Mucosa of descending colon (tissue), 3 donors: ENCODE measurements around the gene NIP7. TPM values are rescaled to one million over a fixed set of nuclear protein-coding genes. Genes with fewer than 3 reads are reported as not detected.

Experiments used
- ATAC-seq: fragments of 200-7000 bp; cut with Tn5 transposase; one replicate; pipeline ENCODE4 v1.9.1; 2020; ENCODE audit warnings: mild to moderate bottlenecking, moderate library complexity
- DNase-seq, 3 donors: peaks; one replicate each; pipeline ENCODE4 v3.0.0-alpha.2; 2020
- H3K36me3 ChIP-seq: fragments of 200-600 bp; one replicate; pipeline ENCODE4 v1.8.0; 2021; ENCODE audit warnings: low read depth, mild to moderate bottlenecking
- H3K4me1 ChIP-seq: fragments of 200-600 bp; one replicate; pipeline ENCODE4 v1.8.0; 2021; ENCODE audit warnings: low read depth, mild to moderate bottlenecking
- H3K4me3 ChIP-seq: fragments of 200-600 bp; one replicate; pipeline ENCODE4 v1.8.0; 2021; ENCODE audit warnings: mild to moderate bottlenecking
- H3K9me3 ChIP-seq: fragments of 200-600 bp; one replicate; pipeline ENCODE4 v1.8.0; 2021; ENCODE audit warnings: mild to moderate bottlenecking
- intact Hi-C, 2 donors: fragments of 100-400 bp; cut with DNase I in 1 of 2; cut with micrococcal nuclease in 1 of 2; formaldehyde crosslinking; loops; one replicate each; pipeline versions ENCODE4 v1.11.0 to v1.11.1; 2022; cut with DNase I, micrococcal nuclease
- total RNA-seq, 3 donors: library from RNA; stranded (reverse); fragmentation: NEBNext Ultra II Directional in 2 of 3; extraction: Animal tissue kit (Norgen Biotek cat#: 25700) in 2 of 3; gene quantifications; one replicate each; pipeline versions ENCODE4 v1.2.1 to v1.2.4, GENCODE V29; 2021 to 2023
- TF ChIP-seq, protein P1 (sequence below): fragments of 200-600 bp; IDR thresholded peaks from one replicate; pipeline ENCODE4 v1.8.0; 2022; ENCODE audit warnings: antibody characterized with exemption, mild to moderate bottlenecking
- donor health status: DM: no; HTN: no; CAD: no; lungs with moderate emphysema.
- donor health status: DM: no; HTN: no; CAD: no.
- donor health status: DM: no; HTN: yes; CAD: no.

The NIP7 gene
- total RNA-seq, 3 donors from 2014 or later, result 20.1 to 25.1 (median 22.4) TPM

DNA sequence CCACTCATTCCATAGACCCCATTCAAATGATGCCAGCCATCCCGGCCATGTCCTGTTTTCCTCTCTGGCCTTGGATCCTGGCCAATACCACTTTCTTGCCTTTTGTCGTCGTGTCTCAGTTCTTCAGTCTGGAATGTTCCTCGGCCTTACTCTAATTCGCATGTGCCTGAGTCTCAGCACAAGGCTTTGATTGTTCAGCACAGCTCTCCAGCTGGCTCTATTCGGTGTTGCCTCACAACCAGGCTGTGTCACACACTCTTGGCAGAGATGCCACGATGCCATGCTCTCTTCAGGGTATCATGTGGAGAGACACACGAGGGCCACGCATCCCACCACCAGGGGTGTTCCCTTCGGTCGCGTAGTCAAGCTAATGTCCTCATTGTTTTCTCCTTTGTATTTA lies 30.3 kb upstream of the NIP7 start:
- no peaks in the 10 kb centered on the region for H3K36me3 ChIP-seq
- H3K9me3 ChIP-seq, result no peaks in the 10 kb centered on the region
- ATAC-seq (no peak), DNase-seq (no peak)
- no peak overlapping the region for H3K4me3 ChIP-seq
- TF ChIP-seq, protein P1, sequence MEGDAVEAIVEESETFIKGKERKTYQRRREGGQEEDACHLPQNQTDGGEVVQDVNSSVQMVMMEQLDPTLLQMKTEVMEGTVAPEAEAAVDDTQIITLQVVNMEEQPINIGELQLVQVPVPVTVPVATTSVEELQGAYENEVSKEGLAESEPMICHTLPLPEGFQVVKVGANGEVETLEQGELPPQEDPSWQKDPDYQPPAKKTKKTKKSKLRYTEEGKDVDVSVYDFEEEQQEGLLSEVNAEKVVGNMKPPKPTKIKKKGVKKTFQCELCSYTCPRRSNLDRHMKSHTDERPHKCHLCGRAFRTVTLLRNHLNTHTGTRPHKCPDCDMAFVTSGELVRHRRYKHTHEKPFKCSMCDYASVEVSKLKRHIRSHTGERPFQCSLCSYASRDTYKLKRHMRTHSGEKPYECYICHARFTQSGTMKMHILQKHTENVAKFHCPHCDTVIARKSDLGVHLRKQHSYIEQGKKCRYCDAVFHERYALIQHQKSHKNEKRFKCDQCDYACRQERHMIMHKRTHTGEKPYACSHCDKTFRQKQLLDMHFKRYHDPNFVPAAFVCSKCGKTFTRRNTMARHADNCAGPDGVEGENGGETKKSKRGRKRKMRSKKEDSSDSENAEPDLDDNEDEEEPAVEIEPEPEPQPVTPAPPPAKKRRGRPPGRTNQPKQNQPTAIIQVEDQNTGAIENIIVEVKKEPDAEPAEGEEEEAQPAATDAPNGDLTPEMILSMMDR, result no peak
- intact Hi-C loops, result no loop called here
- peaks cover 17% of the 10 kb centered on the region for H3K4me1 ChIP-seq

DNA sequence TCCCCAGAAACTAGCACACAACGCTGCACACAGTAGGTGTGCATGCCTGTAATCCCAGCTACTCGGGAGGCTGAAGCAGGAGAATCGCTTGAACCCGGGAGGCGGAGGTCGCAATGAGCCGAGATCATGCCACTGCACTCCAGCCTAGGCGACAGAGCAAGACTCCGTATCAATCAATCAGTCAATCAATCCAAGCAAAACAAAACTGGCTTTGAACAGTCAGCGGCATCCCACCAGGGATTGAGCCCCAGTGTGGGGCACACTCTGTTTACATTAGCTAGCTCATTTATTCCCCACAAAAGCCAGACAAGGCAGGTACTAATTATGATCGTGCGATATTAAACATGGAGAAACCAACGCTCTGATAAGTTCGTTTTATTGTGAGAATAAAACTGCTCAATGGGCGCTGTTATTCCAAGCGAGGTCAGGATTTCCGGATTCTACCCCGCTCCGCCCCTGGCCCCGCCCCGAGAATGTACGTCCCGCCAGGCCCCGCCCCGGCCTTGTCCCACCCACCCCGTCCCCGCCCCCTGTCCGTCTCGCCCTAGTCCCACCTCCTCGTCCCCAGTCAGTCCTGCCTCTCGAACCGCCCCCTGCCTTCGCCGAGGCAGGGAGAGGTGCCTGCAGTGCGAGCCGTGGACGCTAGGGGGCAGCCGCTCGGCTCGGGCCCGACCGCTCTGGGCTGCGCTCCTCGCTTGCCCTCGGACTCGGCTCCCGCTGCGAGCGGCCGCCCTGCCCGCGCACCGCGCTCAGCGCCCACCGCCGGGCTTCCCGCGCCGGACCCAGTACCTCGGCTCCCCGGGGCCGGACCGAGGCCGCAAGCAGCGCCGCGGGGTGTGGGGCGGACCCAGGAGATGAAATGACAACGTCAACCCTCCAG lies 28.7 kb upstream of the NIP7 start, which contains the start of gene VPS4A:
Gene VPS4A (plus strand): TSS at position 698 of the 880 bp plus-strand sequence. CDS start 162 bp downstream, at position 860.
- intact Hi-C loops, result no loop called here
- no peaks in the 10 kb centered on the region for H3K9me3 ChIP-seq
- peak; percentile 98 for ATAC-seq

DNA sequence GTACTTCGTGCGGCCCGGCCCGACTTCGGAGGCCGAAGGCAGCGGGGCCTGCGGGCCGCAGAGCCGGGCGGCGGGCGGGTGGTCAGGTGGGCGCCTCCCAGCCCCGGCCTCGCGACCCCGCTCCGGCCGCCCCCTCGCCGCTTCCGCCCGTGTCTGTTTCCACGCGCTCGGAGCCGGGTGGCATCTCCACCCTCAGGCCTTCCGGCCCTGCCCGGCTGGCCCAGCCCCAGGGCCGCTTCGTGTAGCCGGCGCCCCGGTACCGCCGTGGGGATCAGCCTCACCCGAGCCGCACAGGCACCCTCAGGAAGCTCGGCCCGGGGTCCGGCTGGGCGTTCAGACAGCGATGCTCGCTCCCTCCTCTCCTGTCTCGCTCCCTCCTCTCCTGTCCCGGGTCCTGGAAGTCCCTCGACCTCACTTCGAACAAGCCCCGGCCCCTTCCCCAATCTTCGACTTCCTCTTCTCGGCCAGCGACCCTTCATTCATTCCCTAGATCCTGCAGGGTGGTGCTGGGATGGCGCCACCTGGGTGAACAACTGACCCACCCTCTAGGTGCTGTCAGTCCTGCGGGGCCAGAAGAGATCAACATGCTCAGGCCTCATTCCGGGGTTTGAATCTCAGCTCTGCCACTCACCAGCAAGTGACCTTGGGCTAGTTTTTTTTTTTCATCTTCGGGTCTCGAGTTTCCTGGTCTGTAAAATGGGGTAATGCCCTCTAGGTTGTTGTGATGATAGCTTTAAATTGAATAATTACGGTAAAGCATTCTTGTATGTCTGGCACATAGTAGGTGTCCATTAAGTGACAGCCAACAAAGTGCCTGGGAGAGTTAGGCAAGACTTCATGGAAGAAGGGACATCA lies 27.8 kb upstream of the NIP7 start:
- peak; percentile 46 to 74 (median 74) for DNase-seq
- intact Hi-C loops, result no loop called here
- TF ChIP-seq, protein P1, result no peak
- H3K4me3 ChIP-seq, result peak overlapping the region; percentile 98
- peaks cover 17% of the 10 kb centered on the region for H3K4me1 ChIP-seq
- ATAC-seq, result peak; percentile 68
- peaks cover 3% of the 10 kb centered on the region for H3K36me3 ChIP-seq
- H3K9me3 ChIP-seq, result no peaks in the 10 kb centered on the region

More for the DNA sequence above, 28.7 kb upstream of the NIP7 start, which contains the start of gene VPS4A:
- Histone ChIP-seq H3K4me1 (peaks cover 17% of the 10 kb centered on the region), H3K36me3 (no peaks in the 10 kb centered on the region), H3K4me3 (peak within 1 kb of the TSS; percentile 98)
- TF ChIP-seq, protein P1, result peak; percentile 97
- peak; percentile 97 to 99 (median 98) for DNase-seq

DNA sequence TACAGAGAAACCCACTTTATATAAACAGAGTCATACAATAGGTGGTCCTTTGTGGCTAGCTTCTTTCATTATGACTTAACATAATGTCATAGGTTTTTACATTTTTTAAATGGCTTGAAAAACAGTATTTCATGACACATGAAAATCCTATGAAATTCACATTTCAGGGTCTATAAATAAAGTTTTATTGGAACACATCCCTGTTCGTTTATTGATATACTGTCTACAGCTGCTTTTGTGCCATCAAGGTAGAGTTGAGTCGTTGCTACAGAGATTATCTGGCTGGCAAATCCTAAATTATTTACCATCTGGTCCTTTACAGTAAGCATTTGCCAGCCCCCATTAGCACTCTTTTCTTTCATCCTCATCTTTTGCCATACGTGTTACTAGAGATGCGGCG lies 26.1 kb upstream of the NIP7 start:
- Histone ChIP-seq H3K9me3 (no peaks in the 10 kb centered on the region), H3K4me1 (peaks cover 17% of the 10 kb centered on the region), H3K36me3 (peaks cover 3% of the 10 kb centered on the region), H3K4me3 (no peak overlapping the region)
- TF ChIP-seq, protein P1, result no peak
- DNase-seq (no peak), ATAC-seq (no peak)
- intact Hi-C loops, result no loop called here

DNA sequence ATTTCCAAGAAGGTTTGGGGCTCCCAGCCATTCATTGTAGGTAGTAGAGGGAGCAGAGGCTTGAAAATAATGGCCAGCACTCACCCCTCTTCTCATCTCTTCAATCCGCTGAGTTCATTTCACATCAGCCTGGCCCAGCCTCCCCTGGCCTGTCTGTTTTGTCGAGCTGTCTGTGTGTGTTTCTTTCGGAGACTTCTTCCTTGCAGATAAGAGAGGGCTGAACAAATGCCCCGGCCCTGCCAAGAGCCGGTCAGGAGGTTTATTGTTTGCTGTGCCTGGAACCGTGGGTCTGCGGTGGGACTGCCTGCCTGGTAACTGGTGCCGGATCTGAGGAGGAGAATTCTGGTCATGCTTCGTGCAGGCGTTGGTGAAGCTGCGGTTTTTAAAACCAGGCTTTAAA lies 25.0 kb upstream of the NIP7 start:
- no peaks in the 10 kb centered on the region for H3K9me3 ChIP-seq
- H3K36me3 ChIP-seq, result peaks cover 7% of the 10 kb centered on the region
- TF ChIP-seq, protein P1, result no peak
- peaks cover 17% of the 10 kb centered on the region for H3K4me1 ChIP-seq
- no peak for ATAC-seq
- DNase-seq, result no peak
- intact Hi-C loops, result no loop called here
- H3K4me3 ChIP-seq, result no peak overlapping the region
